ENCODE results near the gene CCR3. TPM values are rescaled to one million over a fixed set of nuclear protein-coding genes. Genes with fewer than 3 reads are reported as not detected.

The CCR3 gene
- total RNA-seq, result not detected in 2 replicates

GRCh38 chr3:46242120-46242519 is at the start of gene CCR3:
Gene CCR3 (plus strand): TSS chr3:46242460. CDS start chr3:46265159, 22,699 bp downstream.

GRCh38 chr3:46208167-46208704 is 34.0 kb upstream of the CCR3 start, which contains the start of gene CCR1:
Gene CCR1 (minus strand): TSS chr3:46208313. CDS start chr3:46204313, 4,000 bp downstream.

Other genes starting within 250 kb of the CCR3 start
- 19.7 and 26.5 TPM in 2 replicates for gene FYCO1, start 246.6 kb upstream of the CCR3 start, total RNA-seq
- not detected in 2 replicates for gene XCR1, start 215.0 kb upstream of the CCR3 start, total RNA-seq
- 0.34 TPM in 1 of 2 replicates, not detected in the other for gene CCR1, start 34.1 kb upstream of the CCR3 start, total RNA-seq
- gene CCR2, start 111.7 kb downstream of the CCR3 start, total RNA-seq, result not detected in 2 replicates
- gene CCR5, start 128.5 kb downstream of the CCR3 start, total RNA-seq, result not detected in 2 replicates
- 0.62 and 0.83 TPM in 2 replicates for gene CCRL2, start 164.8 kb downstream of the CCR3 start, total RNA-seq
- not detected in 2 replicates for gene LTF, start 222.4 kb downstream of the CCR3 start, total RNA-seq